HTERT RPE-1 (cell line): Measurements from ENCODE around the gene RSPH6A.
"Not testable (repeated sequence)": the region's sequence is repeated elsewhere in the genome, so short reads cannot be mapped to it uniquely, and the experiment has no call there.

ENCODE experiments used
- in situ Hi-C: fragments of 300-500 bp; cut with MboI; formaldehyde crosslinking; loops from 4 replicates; pipeline ENCODE4 v1.14.3; 2020; ENCODE audit warnings: low sequenced_read_pairs

Gene RSPH6A

GRCh38 chr19:45804140-45804958 lies 10.8 kb downstream of the RSPH6A start:
- in situ Hi-C loops, result no loop called here

DNA sequence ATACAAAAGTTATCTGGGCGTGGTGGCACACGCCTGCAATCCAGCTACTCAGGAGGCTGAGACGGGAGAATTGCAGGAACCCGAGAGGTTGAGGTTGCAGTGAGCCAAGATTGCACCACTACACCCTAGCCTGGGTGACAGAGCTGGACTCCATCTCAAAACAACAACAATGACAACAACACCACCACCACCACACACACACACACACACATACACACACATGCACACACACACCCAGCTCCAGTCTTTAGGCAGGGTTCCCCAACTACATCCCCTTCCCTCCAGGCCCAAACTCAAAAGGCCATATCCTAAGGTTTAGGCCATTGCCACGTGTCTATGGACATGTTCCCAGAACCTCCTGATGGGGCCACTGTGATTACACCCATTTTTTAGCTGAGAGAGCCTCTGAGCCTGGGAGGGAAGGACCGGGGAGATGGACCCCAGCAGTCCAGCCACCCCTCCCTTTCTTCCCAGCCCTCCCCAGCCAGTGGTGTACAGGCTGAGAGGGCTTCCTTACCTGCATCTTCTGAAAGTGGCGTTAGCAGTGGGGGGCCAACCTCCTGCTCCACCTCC lies 13.4 kb downstream of the RSPH6A start:
- in situ Hi-C loops, result no loop called here

GRCh38 chr19:45800070-45800553 lies 15.0 kb downstream of the RSPH6A start:
- in situ Hi-C loops, result no loop called here

- in situ Hi-C loops, result not testable (repeated sequence)
Observed at GRCh38 chr19:45799541-45799940, 15.6 kb downstream of the RSPH6A start.

GRCh38 chr19:45798995-45799517 lies 16.1 kb downstream of the RSPH6A start:
- in situ Hi-C loops, result no loop called here

DNA sequence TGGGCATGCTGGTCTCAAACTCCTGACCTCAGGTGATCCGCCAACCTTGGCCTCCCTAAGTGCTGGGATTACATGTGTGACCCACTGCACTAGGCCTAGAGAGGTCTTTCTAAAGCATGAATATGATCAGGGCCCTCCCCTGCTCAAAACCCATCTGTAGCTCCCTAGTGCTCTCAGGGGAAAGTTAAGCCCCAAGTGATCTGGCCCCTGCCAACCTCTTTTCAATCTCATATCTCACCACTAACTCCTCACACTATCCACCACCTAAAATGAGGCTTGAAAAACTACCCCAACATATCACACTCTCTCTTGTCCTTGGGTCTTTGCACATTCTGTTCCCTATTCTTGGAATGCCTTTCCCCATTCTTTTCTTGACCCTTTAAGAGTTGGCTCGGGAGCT lies 20.5 kb downstream of the RSPH6A start:
- in situ Hi-C loops, result no loop called here

DNA sequence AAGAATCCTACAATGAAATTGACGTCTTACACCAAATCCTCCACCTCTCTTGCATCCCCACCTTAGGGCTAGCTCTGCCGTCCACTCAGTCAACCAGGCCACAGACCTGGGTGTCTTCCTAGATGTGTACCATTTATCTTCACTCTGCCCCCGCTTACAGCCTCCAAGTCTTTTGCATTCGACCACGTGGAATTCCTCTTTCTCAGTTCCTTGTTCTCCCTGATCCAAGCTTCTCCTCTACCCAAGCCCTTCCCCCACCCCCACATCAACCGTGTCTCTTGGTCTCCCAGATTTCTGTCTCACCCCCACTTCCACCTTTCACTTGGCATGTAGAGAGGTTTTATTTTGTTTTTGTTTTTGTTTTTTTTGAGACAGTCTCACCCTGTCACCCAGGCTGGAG lies 21.2 kb downstream of the RSPH6A start:
- in situ Hi-C loops, result no loop called here

DNA sequence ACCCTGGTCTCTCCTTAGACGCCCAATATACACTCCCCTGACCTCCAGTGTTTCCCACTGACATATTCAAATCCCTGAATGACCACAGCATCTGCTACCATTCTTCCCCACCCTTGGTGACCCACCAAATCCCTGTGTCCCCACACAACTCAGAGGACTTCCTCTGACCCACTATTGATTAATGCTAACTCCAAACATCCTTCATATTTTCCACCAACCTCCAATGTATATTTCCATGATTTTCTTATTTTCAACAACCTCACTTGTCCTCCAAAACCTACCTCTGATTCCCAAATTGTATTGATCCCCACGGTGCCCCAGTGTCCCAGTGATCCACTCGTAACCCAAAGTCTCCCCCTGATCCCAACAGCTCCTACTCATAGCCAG lies 21.9 kb downstream of the RSPH6A start:
- in situ Hi-C loops, result no loop called here

GRCh38 chr19:45792470-45793177 lies 22.5 kb downstream of the RSPH6A start, which contains the start of gene DMWD:
DMWD (minus strand) TSS chr19:45792845; CDS start chr19:45792756, 89 bp downstream.
- in situ Hi-C loops, result no loop called here

GRCh38 chr19:45791744-45792469 lies 23.2 kb downstream of the RSPH6A start:
- in situ Hi-C loops, result no loop called here

GRCh38 chr19:45790942-45791341 lies 24.2 kb downstream of the RSPH6A start:
- in situ Hi-C loops, result no loop called here

DNA sequence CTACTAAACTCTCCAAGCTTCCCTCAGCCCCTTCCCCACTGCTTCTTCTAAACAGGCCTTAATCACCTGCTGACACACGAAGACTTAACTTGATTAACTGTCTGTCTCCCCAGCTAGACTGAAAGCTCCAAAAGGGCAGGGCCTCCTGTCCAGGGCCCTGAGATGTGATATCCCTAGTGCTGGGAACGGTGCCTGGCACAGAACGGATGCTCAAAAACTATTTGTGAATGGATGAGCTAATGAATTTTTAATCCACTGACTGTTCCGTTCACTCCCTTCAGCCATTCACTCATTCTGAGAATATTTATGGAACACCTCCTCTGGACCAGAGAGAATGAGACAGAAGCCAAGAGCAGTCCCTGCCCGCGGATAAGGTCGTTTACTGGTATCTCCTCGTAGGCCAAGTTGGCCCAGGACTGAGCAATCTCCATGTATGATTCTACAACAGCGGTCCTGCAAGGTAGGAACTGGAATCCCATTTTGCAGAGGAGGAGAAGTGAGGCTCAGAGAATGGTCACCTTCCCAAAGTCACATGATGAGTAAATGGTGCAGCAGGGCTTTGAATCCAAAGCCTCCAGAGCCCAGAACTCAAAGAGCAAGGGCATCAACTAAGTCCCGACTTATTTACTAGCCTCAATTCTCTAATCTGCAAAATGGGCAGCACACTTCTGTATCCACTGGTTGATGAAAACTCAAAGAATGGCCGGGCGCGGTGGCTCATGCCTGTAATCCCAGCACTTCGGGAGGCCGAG lies 25.9 kb downstream of the RSPH6A start:
- in situ Hi-C loops, result no loop called here

- in situ Hi-C loops, result no loop called here
Observed at GRCh38 chr19:45786533-45786894, 28.6 kb downstream of the RSPH6A start.

DNA sequence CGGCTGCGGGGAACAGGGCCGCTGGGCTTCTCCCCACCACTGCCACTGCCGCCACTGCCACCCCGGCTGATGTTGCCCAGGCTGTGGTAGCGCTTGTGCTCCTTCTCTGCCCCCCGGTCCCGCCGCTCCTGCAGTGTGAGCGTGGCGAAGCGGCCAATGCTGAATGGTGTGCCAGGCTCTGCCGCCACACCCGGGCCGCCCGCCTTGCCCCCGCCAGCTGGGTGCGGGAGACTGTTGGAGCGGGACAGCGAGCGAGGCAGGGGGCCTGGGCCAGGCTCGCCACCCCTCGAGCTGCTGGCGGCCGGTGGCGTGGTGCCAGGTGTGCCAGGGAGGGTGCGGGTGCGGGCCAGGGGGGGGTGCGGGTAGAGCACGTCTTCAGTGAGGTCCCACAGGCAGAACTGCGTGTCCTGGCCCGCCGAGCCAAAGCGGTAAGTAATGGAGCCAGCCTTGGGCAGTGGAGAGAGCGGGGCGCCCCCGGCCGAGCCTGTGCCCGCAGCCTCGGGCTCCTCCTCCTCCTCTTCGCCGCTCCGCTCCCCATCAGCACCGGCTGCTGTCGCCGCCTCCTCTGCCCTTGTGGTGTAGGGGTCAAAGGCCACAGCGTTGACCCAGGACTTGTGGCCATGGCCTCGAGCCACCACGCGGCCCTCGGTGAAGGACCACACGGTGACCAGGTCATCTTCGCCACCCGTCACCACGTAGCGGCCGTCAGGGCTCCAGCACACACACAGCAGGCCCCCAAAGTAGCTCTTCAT lies 29.2 kb downstream of the RSPH6A start:
- in situ Hi-C loops, result no loop called here

DNA sequence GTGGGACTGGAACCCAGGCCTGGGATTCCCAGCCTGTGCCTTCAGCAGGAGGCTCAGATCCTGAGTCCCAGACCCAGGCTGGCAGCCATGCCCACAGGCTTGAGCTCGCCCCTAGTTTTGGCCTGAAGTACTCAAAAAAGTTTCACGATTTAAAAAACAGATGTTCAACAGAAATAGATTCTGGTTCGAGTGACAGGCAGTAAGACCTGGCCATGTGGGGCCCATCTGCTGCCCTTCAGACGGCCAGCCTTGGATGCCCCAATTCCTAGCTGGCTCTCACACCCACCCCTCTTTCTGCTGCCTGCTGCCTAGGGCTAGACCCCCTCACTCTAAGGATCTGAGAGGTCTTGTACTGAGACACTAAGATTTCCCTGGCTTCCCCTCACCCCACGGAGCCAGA lies 30.0 kb downstream of the RSPH6A start:
- in situ Hi-C loops, result no loop called here

- in situ Hi-C loops, result no loop called here
Observed at GRCh38 chr19:45784096-45784495, 31.0 kb downstream of the RSPH6A start.

DNA sequence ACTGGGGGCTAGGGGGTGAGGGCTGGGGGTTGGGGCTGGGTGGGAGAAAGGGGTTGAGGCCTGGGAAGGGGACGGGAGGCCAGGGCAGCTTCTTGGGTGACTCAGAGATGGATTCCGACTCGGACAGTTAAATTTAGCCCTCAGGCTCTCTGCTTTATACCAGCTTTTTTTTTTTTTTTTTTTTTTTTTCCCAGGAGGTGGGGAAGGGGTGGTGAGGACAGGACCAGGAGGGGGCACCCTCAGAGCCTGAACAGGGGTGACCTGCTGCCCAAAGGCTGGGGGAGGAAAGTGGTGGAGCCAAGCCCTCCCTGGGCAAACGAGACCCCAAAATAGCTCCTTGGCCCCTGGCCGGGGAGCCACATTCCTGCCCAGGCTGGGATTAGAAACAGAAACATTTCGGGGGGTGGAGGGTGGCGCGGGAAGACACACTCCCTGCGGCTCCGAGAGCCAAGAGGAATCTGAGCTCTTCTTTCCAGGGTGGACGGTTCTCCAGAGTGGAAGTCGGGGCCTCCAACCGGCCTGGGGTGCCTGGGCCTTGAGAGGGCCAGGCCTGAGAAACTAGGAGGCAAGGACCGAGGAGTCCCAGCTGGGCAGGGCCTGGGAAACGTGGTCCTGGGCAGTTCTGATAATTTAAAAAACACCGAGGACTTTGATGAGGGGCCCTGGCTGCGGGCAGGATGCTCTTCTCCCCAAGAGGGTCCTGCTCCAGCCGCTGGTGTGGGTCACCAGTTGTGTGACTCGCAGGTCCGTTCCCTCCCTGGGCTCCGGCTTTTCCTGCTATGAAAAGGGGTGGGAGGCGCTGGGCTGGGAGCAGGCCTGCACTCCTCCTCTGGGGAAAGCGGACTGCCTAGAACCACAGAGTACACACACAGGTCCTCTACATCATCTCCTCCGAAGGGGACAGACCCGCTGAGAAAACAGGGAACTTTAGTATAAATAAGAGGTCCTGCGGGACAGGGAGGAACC lies 32.0 kb downstream of the RSPH6A start:
- in situ Hi-C loops, result no loop called here

- in situ Hi-C loops, result no loop called here
Observed at GRCh38 chr19:45782162-45782691, 32.9 kb downstream of the RSPH6A start, which contains the start of gene DMPK. DMPK (minus strand) TSS chr19:45782490; CDS start chr19:45782352, 138 bp downstream.
